IPS-NIHi11 (cell line): ENCODE results near the gene FCHO2.
"Not testable (repeated sequence)": the region's sequence is repeated elsewhere in the genome, so short reads cannot be mapped to it uniquely, and the experiment has no call there.

Experiments
- DNase-seq: peaks from one replicate; pipeline ENCODE4 v3.0.0; 2012; ENCODE audit warnings: mixed read lengths, low spot score

FCHO2 gene, protein sequence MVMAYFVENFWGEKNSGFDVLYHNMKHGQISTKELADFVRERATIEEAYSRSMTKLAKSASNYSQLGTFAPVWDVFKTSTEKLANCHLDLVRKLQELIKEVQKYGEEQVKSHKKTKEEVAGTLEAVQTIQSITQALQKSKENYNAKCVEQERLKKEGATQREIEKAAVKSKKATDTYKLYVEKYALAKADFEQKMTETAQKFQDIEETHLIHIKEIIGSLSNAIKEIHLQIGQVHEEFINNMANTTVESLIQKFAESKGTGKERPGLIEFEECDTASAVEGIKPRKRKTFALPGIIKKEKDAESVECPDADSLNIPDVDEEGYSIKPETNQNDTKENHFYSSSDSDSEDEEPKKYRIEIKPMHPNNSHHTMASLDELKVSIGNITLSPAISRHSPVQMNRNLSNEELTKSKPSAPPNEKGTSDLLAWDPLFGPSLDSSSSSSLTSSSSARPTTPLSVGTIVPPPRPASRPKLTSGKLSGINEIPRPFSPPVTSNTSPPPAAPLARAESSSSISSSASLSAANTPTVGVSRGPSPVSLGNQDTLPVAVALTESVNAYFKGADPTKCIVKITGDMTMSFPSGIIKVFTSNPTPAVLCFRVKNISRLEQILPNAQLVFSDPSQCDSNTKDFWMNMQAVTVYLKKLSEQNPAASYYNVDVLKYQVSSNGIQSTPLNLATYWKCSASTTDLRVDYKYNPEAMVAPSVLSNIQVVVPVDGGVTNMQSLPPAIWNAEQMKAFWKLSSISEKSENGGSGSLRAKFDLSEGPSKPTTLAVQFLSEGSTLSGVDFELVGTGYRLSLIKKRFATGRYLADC

DNA sequence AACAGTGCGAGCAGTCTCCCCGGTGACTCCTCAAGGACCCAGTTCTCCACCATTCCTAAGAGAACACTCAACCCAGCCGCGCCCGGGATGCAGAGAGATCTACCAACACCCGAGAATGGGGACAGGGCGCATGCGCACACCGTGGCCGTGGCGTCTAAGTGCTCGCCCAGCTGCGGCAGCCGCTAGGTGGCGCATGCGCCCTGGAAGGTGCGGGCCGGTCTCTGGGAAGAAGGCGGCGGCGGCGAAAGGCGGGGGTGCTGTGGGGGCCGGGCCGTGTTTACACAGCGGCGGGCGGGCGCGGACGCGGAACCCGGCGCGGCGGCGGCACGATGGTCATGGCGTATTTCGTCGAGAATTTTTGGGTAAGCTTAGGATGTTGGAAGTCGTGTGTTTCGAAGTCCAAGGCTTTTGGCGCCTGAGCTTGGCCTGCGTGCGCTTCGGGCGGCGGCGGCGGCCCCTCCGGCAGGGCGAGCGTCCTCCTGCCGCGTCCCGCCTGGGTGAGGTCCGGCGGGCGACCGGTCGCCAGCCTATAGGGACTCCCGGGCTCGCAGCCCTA lies at the start of gene FCHO2:
FCHO2 (plus strand) TSS at position 274 of the 556 bp plus-strand sequence; CDS start at position 330, 56 bp downstream.
- DNase-seq: peak; percentile 98

- DNase-seq: no peak
Observed at GRCh38 chr5:72906806-72907205, 49.0 kb upstream of the FCHO2 start.

DNA sequence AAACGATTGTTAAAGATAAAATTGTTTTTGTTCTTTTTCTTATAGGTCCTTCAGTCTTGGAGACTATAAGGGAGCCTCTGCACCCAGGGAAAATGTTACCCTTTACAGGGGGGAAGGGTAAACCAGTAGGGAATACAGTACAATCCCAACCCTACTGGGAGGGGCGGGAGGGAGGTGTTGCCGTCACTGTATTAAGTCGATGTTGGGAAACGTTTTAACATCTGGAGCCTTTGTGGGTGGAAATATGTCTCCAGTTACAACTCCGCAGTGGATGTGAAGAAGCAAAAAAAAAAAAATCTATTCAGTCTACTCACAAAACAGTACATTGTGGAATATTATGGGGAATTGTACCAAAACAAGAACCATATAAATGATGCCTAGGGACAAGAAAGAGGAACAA lies 47.2 kb upstream of the FCHO2 start:
- DNase-seq: no peak

- no peak for DNase-seq
Observed at GRCh38 chr5:72917371-72917776, 38.5 kb upstream of the FCHO2 start.

DNA sequence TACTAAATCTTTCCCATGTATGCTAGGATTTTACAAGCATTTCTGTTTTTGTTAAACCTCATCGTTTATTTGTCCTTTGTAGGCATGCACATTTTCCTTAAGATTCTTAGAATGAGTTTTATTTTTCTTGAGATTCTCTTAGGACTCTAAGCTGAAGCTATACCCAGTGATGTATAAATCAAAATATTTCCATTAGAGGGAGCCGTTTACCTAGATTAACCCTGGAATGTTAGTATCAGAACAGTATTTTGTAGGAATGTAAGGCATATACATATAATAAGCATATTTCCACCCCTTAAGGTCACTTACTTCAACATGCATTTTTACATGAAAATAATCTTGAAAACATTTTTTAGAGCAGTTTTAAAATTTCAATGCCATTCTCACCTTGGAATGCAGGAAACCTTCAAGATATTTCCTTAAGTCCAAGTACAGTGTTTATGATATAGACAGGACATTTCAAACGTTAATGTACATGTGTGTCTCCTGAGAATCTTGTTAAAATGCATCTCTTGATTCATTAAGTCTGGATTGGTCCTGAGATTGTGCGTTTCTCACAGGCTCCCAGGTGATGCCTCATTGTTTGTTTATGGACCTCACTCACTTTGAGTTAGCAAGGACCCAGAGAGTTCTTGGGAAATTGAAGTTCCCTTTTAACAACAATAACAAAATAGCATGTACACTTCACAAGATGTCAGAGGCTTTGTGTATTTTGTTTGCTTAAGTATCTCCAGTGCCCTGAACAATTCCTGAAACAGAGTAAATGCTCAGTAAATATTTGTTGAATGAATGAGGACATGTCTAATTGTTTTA lies 34.9 kb upstream of the FCHO2 start:
- DNase-seq: peak; percentile 18

DNA sequence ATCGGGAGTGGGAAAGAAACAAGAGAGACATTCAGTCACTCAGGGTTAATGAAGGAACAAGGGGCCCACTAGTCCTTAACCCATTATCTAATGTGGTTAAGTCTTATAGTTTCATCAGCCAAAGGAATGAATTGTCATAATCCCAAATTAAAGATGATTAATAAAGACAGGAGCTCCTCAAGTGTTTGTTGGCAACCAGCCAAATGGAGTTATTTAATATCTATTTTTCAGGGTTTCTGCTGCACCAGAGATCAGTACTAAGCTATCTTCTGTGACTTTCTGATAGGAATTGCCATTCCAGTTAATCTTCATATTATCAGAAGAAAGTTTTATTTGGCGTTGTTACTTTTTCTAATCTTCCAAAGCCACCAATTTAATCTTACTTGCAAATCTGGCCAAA lies 34.0 kb upstream of the FCHO2 start:
- DNase-seq: no peak

DNA sequence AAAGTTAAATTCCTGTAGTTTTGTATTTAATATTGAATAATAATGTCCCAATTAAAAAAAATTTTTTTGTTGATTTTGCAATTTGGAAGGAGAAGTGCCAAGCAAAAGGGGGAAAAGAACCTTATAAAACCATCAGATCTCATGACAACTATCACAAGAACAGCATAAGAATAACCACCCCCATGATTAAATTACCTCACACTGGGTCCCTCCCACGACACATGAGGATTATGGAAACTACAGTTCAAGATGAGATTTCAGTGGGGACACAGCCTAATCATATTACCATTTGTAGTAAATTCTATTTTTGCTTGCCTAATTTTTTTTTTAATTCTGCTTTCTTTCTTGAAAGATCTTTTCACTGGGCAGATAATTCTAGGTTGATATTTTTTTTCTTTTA lies 33.4 kb upstream of the FCHO2 start:
- no peak for DNase-seq

- DNase-seq: no peak
Observed at GRCh38 chr5:72925336-72926010, 30.4 kb upstream of the FCHO2 start.

- not testable (repeated sequence) for DNase-seq
Observed at GRCh38 chr5:72932686-72933085, 23.2 kb upstream of the FCHO2 start.

DNA sequence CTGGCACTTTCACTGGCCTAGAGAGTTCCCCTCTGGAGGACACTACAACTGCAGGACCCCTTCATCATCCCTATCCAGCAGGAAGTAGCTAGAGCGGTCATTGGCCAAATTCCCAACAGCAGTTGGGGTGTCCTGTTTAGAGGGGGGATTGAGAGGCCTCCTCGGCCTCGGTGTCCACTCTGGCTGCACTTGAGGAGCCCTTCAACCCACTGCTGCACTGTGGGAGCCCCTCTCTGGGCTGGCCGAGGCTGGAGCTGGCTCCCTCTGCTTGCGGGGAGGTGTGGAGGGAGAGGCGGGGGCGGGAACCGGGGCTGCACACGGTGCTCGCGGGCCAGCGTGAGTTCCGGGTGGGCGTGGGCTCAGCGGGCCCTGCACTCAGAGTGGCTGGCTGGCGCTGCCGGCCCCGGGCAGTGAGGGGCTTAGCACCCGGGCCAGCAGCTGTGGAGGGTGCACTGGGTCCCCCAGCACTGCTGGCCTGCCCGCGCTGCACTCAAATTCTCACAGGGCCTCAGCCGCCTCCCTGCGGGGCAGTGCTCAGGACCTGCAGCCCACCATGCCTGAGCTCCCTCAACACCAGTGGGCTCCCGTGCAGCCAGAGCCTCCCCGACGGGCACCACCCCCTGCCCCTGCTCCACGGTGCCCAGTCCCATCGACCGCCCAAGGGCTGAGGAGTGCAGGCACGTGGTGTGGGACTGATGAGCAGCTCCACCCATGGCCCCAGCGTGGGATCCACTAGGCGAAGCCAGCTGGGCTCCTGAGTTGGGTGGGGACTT lies 20.7 kb upstream of the FCHO2 start:
- DNase-seq: not testable (repeated sequence)

DNA sequence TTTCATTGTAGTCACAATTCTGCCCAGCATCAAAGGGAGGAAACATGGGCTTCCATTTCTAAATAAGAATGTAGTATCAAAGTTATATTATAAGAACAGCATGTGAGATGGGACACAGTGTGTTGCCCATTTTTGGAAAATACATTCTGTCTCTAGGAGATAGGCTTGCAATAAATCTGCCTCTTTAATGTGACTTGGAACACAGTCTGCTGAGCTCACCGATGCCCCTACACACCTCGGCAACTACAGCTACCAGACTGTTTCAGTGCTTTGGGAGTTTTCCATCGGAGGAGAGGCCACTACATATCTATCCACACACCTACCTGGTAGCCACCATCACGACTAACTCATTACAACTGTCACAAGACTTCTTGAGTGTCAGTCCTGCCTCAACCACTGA lies 18.9 kb upstream of the FCHO2 start:
- no peak for DNase-seq

GRCh38 chr5:72937517-72938061 lies 18.3 kb upstream of the FCHO2 start:
- no peak for DNase-seq

DNA sequence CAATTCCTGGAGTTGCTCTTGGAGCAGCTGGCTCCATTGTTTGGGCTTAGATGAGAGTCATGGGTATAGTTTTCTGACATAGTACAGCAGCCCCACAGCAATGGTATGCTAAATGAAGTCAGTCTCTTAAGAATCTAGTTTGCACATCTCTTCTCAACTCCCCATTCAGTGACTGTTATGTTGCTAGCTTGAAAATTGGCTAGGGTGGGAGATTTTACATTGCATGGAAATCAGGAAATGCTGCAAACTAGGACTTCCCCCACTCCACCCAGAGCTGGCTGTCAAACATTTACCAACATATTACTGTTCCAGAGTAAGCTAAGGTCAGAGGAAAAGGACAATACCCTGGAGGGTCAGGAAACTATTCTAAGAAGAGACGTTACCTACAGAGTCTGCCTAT lies 17.6 kb upstream of the FCHO2 start:
- no peak for DNase-seq

DNA sequence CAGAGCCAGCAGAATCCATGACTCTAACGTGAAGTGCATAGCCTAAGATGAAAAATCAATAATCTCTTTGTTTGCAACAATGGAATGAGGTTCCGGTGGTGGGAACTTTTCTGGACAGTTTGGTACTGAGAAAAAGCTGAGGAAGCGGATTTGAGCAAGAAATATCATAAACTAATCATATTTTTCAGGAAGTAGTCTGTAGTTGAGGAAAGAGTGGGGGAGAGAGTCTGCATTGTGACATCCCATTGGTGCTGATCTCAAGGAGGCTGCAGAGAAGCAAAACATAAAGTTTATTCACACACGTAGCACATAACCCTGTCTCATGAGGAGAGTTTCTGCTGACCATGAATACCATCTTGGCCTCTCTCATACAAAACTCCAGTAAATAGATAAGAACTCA lies 15.8 kb upstream of the FCHO2 start:
- DNase-seq: no peak

- no peak for DNase-seq
Observed at GRCh38 chr5:72943307-72943706, 12.5 kb upstream of the FCHO2 start.

GRCh38 chr5:72947498-72947897 lies 8.3 kb upstream of the FCHO2 start:
- DNase-seq: no peak

- no peak for DNase-seq
Observed at GRCh38 chr5:72949481-72949880, 6.4 kb upstream of the FCHO2 start.

DNA sequence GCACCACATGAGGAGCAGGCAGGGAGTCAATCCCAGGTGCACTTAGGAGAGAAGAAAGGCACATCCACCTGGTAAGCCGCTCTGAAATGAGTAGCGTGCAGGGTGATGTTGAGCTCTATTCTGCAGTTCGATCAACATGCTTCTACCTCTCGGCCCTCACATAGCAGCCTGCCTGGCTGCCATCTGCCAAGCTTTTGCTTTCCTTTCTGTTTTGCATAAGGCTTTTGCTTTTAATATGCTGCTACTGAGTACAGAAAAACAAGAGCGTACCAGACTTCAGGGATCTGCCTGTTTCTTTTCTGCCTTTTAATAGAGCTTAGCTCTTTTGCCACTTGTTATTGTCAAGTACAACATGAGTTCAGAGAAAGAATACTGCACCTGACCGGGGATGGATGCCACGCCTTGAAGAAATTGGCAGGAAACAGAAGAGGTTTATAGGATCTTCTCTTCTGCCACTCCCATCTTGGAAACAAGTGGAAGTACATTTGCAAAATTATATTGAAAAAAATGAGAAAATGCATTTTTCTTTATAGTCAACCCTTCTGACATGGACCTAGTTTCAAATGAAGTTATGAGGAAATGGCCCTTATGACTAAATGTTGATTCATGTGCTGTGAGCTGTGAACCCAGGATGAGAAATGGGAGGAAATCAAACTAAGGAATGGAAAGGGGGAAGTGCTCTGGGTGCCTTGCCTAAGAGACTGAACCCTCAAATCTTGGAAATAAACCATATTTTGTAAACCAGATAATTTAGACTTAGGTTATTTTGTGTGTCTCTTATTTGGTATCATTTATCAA lies 4.0 kb upstream of the FCHO2 start:
- DNase-seq: no peak

- no peak for DNase-seq
Observed at GRCh38 chr5:72954389-72954788, 1.5 kb upstream of the FCHO2 start.
